ENCODE data around the gene IL4I1.
A peak's percentile ranks its signal among the peaks of the same experiment; 100 is the strongest.

The IL4I1 gene

DNA sequence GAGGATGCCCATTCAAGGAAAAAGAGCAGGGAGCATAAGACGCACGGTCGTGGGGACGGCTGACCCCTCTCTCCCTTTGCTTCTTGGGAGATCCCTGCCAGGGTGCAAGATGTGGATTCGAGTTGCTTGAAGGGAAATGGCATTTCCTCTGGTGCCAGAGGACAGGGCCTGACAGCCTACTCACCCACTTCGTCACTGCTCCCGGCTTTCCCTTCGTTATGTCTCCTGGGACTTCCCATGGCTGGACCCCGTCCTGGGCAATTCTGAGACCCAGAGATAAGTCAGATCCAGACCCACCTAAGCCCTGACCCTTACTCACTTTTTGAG lies 18.0 kb downstream of the IL4I1 start:
- in situ Hi-C loops (cut with MboI; ENCODE audit: low pct_unique_long_range_greater_than_20kb, low sequenced_read_pairs, unreplicated experiment): no loop called here
- DNase-seq (ENCODE audit: low spot score): no peak
- no peak for TF ChIP-seq CTCF (IDR thresholded peaks at IDR 0.05; ENCODE audit: extremely low read depth, insufficient read depth, missing control alignments)

- in situ Hi-C loops (cut with MboI; ENCODE audit: low pct_unique_long_range_greater_than_20kb, low sequenced_read_pairs, unreplicated experiment): no loop called here
- peak; percentile 98 for DNase-seq (ENCODE audit: low spot score)
- no peak for TF ChIP-seq CTCF (IDR thresholded peaks at IDR 0.05; ENCODE audit: extremely low read depth, insufficient read depth, missing control alignments)
Measured at GRCh38 chr19:49877879-49878743, 18.6 kb downstream of the IL4I1 start.

GRCh38 chr19:49877020-49877878 lies 19.4 kb downstream of the IL4I1 start, which contains the start of the genes AKT1S1 and TBC1D17:
TSS of gene AKT1S1 (minus strand) at chr19:49877355. CDS start at chr19:49873295, 4,060 bp downstream.
TSS of gene TBC1D17 (plus strand) at chr19:49877702. CDS start at chr19:49877724, 22 bp downstream.
- TF ChIP-seq CTCF (IDR thresholded peaks at IDR 0.05; ENCODE audit: extremely low read depth, insufficient read depth, missing control alignments): no peak
- in situ Hi-C loops (cut with MboI; ENCODE audit: low pct_unique_long_range_greater_than_20kb, low sequenced_read_pairs, unreplicated experiment): no loop called here
- DNase-seq (ENCODE audit: low spot score): peak; percentile 97

GRCh38 chr19:49876422-49877019 lies 20.2 kb downstream of the IL4I1 start:
- in situ Hi-C loops (cut with MboI; ENCODE audit: low pct_unique_long_range_greater_than_20kb, low sequenced_read_pairs, unreplicated experiment): no loop called here
- peak; percentile 88 for DNase-seq (ENCODE audit: low spot score)
- TF ChIP-seq CTCF (IDR thresholded peaks at IDR 0.05; ENCODE audit: extremely low read depth, insufficient read depth, missing control alignments): no peak

DNA sequence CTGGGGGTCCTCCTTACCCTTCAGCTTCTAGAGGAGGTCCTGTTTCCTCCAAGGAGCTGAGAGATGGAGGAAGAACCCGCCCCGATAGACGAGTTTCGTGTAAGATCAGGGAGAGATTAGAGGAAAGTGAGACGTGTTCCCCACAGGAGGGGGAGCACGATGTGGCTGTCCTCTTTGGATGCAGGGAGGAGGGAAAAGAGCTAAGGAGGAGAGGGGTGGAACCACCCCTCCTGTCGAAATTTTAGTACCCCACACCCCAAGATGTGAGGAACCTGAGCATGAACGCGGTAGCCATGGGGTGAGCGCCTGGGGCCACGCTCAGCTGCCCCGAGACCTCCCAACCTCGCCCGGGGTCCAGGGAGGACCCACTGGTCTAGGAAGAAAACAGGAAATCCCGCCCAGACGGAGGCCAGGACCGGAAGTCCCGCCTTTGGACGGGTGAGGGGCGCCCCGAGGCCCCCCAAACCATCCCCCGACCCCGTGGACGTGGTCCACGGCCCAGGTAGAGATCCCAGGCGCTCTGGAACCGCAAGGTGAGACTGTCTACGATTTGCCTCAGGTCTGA lies 20.7 kb downstream of the IL4I1 start:
- DNase-seq (ENCODE audit: low spot score): no peak
- in situ Hi-C loops (cut with MboI; ENCODE audit: low pct_unique_long_range_greater_than_20kb, low sequenced_read_pairs, unreplicated experiment): no loop called here
- no peak for TF ChIP-seq CTCF (IDR thresholded peaks at IDR 0.05; ENCODE audit: extremely low read depth, insufficient read depth, missing control alignments)

DNA sequence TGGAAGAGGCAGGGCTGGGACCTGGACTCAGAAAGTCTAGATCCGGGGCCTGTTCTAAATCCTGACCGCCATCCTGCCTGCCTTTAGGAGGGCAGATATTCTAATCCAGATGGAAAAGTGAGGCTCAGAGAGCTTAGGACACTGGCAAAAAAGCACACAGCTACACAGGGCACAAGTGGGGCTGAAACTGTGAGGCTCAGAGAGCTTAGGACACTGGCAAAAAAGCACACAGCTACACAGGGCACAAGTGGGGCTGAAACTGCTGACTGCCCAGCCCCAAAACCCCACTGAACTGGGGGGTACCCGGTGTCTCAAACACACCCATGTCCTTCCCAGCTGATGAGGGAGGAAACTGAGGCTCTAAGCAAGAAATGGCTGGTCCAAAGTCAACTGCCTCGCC lies 21.5 kb downstream of the IL4I1 start:
- in situ Hi-C loops (cut with MboI; ENCODE audit: low pct_unique_long_range_greater_than_20kb, low sequenced_read_pairs, unreplicated experiment): no loop called here
- DNase-seq (ENCODE audit: low spot score): no peak
- TF ChIP-seq CTCF (IDR thresholded peaks at IDR 0.05; ENCODE audit: extremely low read depth, insufficient read depth, missing control alignments): no peak
